Body of pancreas (tissue), 4 donors: ENCODE results near the gene LPAR6.

Experiments
- CTCF ChIP-seq, 7 experiments: fragments of 450-650 bp in 4 of 7; fragments of 200-600 bp in 3 of 7; sonication (generic) in 3 of 7; IDR thresholded peaks; one replicate each; pipeline ENCODE4 v1.5.1; 2016 to 2019; ENCODE audit warnings: antibody characterized with exemption in 7 of 7
- POLR2A ChIP-seq, 3 donors: fragments of 450-650 bp; IDR thresholded peaks; one replicate each; pipeline ENCODE4 v1.6.1; 2016; ENCODE audit warnings: antibody characterized with exemption in 3 of 3, mild to moderate bottlenecking in 2 of 3

- TF ChIP-seq CTCF (IDR thresholded peaks at IDR 0.05) (no peak), POLR2A (IDR thresholded peaks at IDR 0.05) (no peak)
These were observed 17.0 kb upstream of the LPAR6 start for GRCh38 chr13:48429886-48430285.
